Gastrocnemius medialis (tissue), 4 donors: ENCODE measurements around the gene PLXNB1. TPM values are rescaled to one million over a fixed set of nuclear protein-coding genes. Genes with fewer than 3 reads are reported as not detected.
A peak's percentile ranks its signal among the peaks of the same experiment; 100 is the strongest.

Experiments
- ATAC-seq, 2 donors: fragments of 150-250 bp; one replicate each; pipeline ENCODE4 v1.9.1; 2016
- DNase-seq, 2 donors: peaks; one replicate each; pipeline ENCODE4 v3.0.0-alpha.2; 2019
- H3K27ac ChIP-seq, 4 donors: fragments of 200-600 bp; sonication (generic); 1 replicate in 1 of 4; 2 replicates in 3 of 4; pipeline ENCODE4 v1.5.1; 2016 to 2018; ENCODE audit warnings: mild to moderate bottlenecking in 2 of 4, moderate library complexity in 1 of 4
- H3K27me3 ChIP-seq, 3 donors: fragments of 200-600 bp; sonication (generic) in 2 of 3; 1 replicate in 1 of 3; 2 replicates in 2 of 3; pipeline versions ENCODE4 v1.5.1 to v1.6.0; 2016 to 2019; ENCODE audit warnings: mild to moderate bottlenecking in 1 of 3, moderate library complexity in 1 of 3
- H3K36me3 ChIP-seq, 2 donors: fragments of 200-600 bp; sonication (generic) in 1 of 2; one replicate each; pipeline ENCODE4 v1.5.1; 2017 to 2018
- H3K4me1 ChIP-seq, 2 donors: fragments of 200-600 bp; sonication (generic) in 1 of 2; one replicate each; pipeline ENCODE4 v1.5.1; 2016 to 2017; ENCODE audit warnings: mild to moderate bottlenecking in 2 of 2
- H3K4me3 ChIP-seq, 4 donors: fragments of 200-600 bp; sonication (generic) in 3 of 4; 1 replicate in 1 of 4; 2 replicates in 3 of 4; pipeline ENCODE4 v1.5.1; 2016 to 2019; ENCODE audit warnings: mild to moderate bottlenecking in 2 of 4
- H3K9me3 ChIP-seq, 3 donors: fragments of 200-600 bp; sonication (generic) in 2 of 3; 1 replicate in 1 of 3; 2 replicates in 2 of 3; pipeline ENCODE4 v1.5.1; 2016 to 2019
- POLR2A ChIP-seq, 2 donors: fragments of 450-650 bp; IDR thresholded peaks; one replicate each; pipeline ENCODE4 v1.6.1; 2017; ENCODE audit warnings: antibody characterized with exemption in 2 of 2, mild to moderate bottlenecking in 2 of 2, moderate library complexity in 2 of 2
- in situ Hi-C, 4 donors: fragments of 200-750 bp; cut with MboI; loops; one replicate each; pipeline versions ENCODE4 v1.15.0 to v1.8.0; 2017; ENCODE audit warnings: low sequenced_read_pairs in 4 of 4
- intact Hi-C: fragments of 100-400 bp; cut with DNase I; formaldehyde crosslinking; loops from one replicate; pipeline ENCODE4 v1.15.1; 2023; ENCODE audit warnings: low total_unique reads
- total RNA-seq, 4 donors: library from RNA; depleted of rRNA; stranded (reverse); fragments of >200 nt; gene quantifications; one replicate each; pipeline versions ENCODE4 v1.1.0 to v1.2.3, GENCODE V29; 2016
- TF ChIP-seq, protein P1 (sequence below), 5 experiments: fragments of 450-650 bp in 3 of 5; fragments of 200-600 bp in 2 of 5; sonication (generic) in 2 of 5; IDR thresholded peaks in 4 of 5; conservative IDR thresholded peaks in 1 of 5; 1 replicate in 4 of 5; 2 replicates in 1 of 5; pipeline ENCODE4 v1.5.1; 2016 to 2019; ENCODE audit warnings: antibody characterized with exemption in 5 of 5, mild to moderate bottlenecking in 3 of 5, moderate library complexity in 3 of 5

The PLXNB1 gene
- total RNA-seq, 4 donors from 2014 or later = 2.8 to 7.2 (median 3.5) TPM

DNA sequence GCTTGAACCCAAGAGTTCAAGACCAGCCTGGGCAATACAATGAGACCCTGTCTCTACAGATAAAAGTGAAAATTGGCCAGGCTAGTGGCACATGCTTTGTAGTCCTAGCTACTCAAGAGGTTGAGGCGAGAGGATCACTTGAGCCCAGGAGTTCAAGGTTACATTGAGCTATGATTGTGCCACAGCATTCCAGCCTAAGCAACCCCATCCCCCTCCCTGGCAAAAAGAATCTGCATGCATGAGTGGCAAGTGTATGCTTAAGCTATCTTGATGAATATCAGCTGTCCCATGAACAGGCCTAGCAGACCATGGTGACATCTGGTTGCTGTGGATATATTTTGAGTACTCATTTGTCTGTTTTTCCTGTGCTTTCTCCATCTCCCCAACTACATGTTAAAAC lies 21.4 kb upstream of the PLXNB1 start:
- in situ Hi-C loops = no loop called here

DNA sequence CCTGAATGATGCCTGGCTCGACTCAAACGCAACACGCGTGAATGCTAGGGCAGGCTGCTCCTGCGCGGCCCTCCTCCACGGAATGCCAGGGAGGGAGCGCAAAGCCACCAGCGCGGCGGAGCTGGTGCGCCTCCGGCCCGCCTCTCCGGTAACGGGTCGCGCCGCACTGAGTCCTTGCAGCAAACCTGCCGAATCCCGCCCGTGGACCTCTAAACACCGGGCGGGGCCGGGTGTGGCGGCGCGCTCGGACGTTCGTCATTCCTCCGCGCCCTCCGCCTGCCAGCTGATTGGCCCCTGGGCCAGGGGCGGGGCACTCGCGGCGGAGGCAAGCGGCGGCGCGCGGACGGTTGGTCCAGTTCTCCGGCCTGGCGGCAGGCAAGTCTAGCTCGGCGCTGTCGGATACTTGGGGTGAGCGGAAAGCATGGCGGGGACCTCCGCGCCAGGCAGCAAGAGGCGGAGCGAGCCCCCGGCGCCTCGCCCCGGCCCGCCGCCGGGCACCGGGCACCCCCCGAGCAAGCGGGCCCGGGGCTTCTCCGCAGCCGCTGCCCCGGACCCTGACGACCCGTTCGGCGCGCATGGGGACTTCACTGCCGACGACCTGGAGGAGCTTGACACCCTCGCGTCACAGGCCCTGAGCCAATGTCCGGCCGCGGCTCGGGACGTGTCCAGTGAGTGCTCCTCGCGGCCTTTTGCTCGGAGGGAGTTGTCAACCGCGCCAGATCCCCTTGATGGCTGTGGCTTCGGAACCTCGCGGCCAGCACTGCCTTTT lies 16.7 kb upstream of the PLXNB1 start, which contains the start of gene ATRIP:
Gene ATRIP (plus strand): TSS at position 313 of the 769 bp plus-strand sequence. CDS start 109 bp downstream, at position 422.
- H3K9me3 ChIP-seq = no peaks in the 10 kb centered on the region
- peak within 1 kb of the TSS; percentile 69 to 95 (median 76) for H3K4me3 ChIP-seq
- TF ChIP-seq POLR2A (IDR thresholded peaks at IDR 0.05) = peak; percentile 95 to 96
- TF ChIP-seq, protein P1, sequence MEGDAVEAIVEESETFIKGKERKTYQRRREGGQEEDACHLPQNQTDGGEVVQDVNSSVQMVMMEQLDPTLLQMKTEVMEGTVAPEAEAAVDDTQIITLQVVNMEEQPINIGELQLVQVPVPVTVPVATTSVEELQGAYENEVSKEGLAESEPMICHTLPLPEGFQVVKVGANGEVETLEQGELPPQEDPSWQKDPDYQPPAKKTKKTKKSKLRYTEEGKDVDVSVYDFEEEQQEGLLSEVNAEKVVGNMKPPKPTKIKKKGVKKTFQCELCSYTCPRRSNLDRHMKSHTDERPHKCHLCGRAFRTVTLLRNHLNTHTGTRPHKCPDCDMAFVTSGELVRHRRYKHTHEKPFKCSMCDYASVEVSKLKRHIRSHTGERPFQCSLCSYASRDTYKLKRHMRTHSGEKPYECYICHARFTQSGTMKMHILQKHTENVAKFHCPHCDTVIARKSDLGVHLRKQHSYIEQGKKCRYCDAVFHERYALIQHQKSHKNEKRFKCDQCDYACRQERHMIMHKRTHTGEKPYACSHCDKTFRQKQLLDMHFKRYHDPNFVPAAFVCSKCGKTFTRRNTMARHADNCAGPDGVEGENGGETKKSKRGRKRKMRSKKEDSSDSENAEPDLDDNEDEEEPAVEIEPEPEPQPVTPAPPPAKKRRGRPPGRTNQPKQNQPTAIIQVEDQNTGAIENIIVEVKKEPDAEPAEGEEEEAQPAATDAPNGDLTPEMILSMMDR (IDR thresholded peaks at IDR 0.05 in 4 of 5, conservative IDR thresholded peaks at IDR 0.05 in 1 of 5) = peak in 1 of 5 experiments; percentile 18
- in situ Hi-C loops (no loop called here), intact Hi-C loops (loop anchor here (10.0 kb wide), 1 partner anchor 1282 kb away; the partner anchor contains the start of gene SETD2)
- peak within 1 kb of the TSS; percentile 77 to 95 (median 89) for H3K27ac ChIP-seq
- H3K4me1 ChIP-seq = peaks cover 26 to 28% of the 10 kb centered on the region in 2 donors
- ATAC-seq (peak; percentile 92 to 94), DNase-seq (peak; percentile 84 to 87)
- no peaks in the 10 kb centered on the region for H3K27me3 ChIP-seq
- H3K36me3 ChIP-seq = peaks cover 0 to 22% of the 10 kb centered on the region in 2 donors

More for the DNA sequence above, 21.4 kb upstream of the PLXNB1 start:
- Histone ChIP-seq H3K27me3 (no peaks in the 10 kb centered on the region), H3K4me3 (no peak overlapping the region), H3K36me3 (peaks cover 0 to 46% of the 10 kb centered on the region in 2 donors), H3K27ac (no peak overlapping the region), H3K9me3 (no peaks in the 10 kb centered on the region), H3K4me1 (peaks cover 13 to 14% of the 10 kb centered on the region in 2 donors)
- TF ChIP-seq POLR2A (IDR thresholded peaks at IDR 0.05) = no peak
- TF ChIP-seq, protein P1 (IDR thresholded peaks at IDR 0.05 in 4 of 5, conservative IDR thresholded peaks at IDR 0.05 in 1 of 5) = no peak
- no peak for ATAC-seq
- intact Hi-C loops = no loop called here
- DNase-seq = no peak

DNA sequence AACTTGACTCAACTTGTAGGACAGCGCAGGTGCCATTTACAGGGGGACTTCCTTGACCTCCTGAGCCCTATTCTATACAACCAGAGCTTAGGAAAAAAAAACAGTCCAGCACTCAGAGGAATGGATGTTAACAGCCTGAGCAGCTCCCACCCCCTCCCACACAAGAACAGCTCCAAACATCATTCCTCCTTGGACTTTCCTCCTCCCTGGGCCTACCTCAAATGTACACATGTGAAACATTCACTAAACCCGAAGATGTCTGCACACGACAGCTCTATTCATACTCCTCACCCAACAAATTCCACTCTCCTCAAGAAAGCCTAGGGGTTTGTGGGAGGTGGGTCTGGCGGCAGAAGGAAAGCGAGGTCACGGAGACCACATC lies 16.1 kb upstream of the PLXNB1 start:
- ATAC-seq = no peak
- Histone ChIP-seq H3K27ac (peak overlapping the region; percentile 77 to 95 (median 89)), H3K36me3 (peaks cover 0 to 26% of the 10 kb centered on the region in 2 donors), H3K4me3 (peak overlapping the region; percentile 69 to 95 (median 76)), H3K27me3 (no peaks in the 10 kb centered on the region), H3K4me1 (peaks cover 32 to 34% of the 10 kb centered on the region in 2 donors), H3K9me3 (no peaks in the 10 kb centered on the region)
- TF ChIP-seq POLR2A (IDR thresholded peaks at IDR 0.05) = no peak
- TF ChIP-seq, protein P1 (IDR thresholded peaks at IDR 0.05 in 4 of 5, conservative IDR thresholded peaks at IDR 0.05 in 1 of 5) = no peak
- intact Hi-C loops (loop anchor here (10.0 kb wide), 1 partner anchor 1281 kb away; the partner anchor contains the start of gene SETD2), in situ Hi-C loops (no loop called here)
- no peak for DNase-seq

DNA sequence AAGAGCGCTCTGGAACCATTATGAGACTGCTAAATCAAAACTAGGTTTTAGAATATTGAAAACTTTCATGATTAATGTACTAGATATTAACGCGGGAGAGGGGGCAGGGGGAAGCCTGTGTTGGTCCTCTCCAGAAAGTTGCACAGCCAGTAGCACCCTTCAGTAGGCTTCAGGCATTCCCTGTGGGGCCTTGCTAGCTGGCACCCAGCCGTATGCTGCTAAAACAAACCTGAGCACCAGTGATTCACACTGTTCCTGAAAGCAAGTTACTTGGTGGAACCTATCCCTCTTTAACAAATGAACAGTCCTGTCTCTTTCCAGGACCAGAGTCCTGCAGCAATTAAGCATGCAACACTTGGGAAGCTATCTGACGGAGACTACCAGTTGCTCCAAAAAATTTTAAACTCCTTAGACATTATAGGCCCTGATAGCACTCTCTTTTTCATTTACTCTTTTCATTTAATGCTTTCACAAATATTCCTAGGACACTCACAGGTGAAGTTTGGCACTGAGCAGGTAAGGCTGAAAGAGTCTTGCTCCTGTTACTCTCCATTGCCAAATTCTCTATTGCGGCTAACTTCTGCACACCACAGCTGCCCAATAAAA lies 15.5 kb upstream of the PLXNB1 start:
- in situ Hi-C loops = no loop called here
- no peak for DNase-seq
- peaks cover 0 to 26% of the 10 kb centered on the region in 2 donors for H3K36me3 ChIP-seq

More for the DNA sequence above, 15.5 kb upstream of the PLXNB1 start:
- H3K27me3 ChIP-seq = no peaks in the 10 kb centered on the region
- peaks cover 36% of the 10 kb centered on the region in 2 donors for H3K4me1 ChIP-seq
- H3K9me3 ChIP-seq = no peaks in the 10 kb centered on the region
- peak overlapping the region in 2 of 4 donors; percentile 77 to 86 for H3K27ac ChIP-seq
- no peak for ATAC-seq
- peak overlapping the region in 2 of 4 donors; percentile 69 for H3K4me3 ChIP-seq
- intact Hi-C loops = loop anchor here (10.0 kb wide), 1 partner anchor 1281 kb away; the partner anchor contains the start of gene SETD2
- TF ChIP-seq, protein P1 (IDR thresholded peaks at IDR 0.05 in 4 of 5, conservative IDR thresholded peaks at IDR 0.05 in 1 of 5) = no peak
- TF ChIP-seq POLR2A (IDR thresholded peaks at IDR 0.05) = no peak
